ENCODE measurements around the gene XPO1. TPM values are rescaled to one million over a fixed set of nuclear protein-coding genes. Genes with fewer than 3 reads are reported as not detected.

The XPO1 gene
- total and polyA plus RNA-seq, 8 donors = 139 to 349 (median 282) TPM

DNA sequence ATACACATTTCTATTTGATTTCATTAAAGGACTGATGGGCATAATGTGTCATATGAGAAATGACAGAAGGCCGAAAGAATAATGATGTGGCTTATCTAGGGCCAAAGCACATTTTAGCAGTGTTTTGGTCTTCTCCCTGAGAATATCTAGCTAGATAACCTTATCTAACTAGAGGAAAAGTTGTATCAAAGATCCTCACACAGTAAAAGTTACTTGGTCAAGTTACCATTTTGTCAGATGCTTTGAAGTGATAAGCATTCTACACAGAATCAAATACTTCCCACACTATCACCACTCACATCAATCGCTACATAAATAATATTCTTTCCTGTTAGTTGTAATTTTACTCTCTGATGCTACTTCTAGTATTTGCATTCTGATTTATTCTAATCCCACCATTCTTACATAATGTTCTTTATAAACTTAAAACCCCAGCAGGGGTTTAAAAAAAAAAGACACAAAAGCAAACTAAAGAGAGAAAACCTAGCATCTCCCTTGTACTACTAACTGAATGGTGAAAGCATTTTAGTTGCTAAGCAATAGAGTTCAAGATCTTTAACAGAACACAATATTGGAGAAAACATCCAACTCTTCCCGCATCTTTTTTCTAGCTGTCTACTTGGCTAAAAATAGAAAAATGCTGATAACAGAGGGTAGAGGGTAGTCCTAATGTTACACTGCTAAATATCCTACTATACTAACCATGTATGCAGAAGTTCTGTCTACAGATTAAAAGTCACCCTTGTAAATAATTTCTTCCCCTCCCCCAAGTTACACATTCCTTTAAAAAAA lies 8.0 kb downstream of the XPO1 start:
- H3K9me3 ChIP-seq = no peaks in the 10 kb centered on the region
- TF ChIP-seq, protein P1, sequence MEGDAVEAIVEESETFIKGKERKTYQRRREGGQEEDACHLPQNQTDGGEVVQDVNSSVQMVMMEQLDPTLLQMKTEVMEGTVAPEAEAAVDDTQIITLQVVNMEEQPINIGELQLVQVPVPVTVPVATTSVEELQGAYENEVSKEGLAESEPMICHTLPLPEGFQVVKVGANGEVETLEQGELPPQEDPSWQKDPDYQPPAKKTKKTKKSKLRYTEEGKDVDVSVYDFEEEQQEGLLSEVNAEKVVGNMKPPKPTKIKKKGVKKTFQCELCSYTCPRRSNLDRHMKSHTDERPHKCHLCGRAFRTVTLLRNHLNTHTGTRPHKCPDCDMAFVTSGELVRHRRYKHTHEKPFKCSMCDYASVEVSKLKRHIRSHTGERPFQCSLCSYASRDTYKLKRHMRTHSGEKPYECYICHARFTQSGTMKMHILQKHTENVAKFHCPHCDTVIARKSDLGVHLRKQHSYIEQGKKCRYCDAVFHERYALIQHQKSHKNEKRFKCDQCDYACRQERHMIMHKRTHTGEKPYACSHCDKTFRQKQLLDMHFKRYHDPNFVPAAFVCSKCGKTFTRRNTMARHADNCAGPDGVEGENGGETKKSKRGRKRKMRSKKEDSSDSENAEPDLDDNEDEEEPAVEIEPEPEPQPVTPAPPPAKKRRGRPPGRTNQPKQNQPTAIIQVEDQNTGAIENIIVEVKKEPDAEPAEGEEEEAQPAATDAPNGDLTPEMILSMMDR (IDR thresholded peaks at IDR 0.05) = no peak
- no peak overlapping the region for H3K27ac ChIP-seq
- H3K36me3 ChIP-seq = peaks cover 0 to 41% of the 10 kb centered on the region in 2 donors
- no peaks in the 10 kb centered on the region for H3K27me3 ChIP-seq
- peaks cover 8 to 49% of the 10 kb centered on the region in 2 donors for H3K4me1 ChIP-seq
- no peak overlapping the region for H3K4me3 ChIP-seq
- DNase-seq (no peak), ATAC-seq (no peak)
- intact Hi-C loops (cut with DNase I) = no loop called here

DNA sequence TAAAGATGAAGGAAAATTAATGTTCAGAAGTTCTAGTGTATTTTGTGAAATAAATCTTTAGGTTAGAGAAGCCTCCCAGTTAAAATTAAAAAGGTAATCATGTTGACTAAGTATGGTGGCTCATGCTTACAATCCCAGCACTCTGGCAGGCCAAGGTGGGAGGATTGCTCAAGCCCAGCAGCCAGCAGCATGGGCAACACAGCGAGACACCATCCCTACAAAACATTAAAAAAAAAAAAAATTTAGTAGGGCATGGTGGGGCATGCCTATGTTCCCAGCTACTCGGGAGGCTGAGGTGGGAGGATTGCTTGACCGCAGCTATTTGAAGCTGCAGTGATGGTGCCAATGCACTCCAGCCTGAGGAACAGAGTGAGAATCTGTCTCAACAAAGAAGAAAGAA lies 17.9 kb downstream of the XPO1 start:
- TF ChIP-seq, protein P1 (IDR thresholded peaks at IDR 0.05) = no peak
- Histone ChIP-seq H3K9me3 (no peaks in the 10 kb centered on the region), H3K27me3 (no peaks in the 10 kb centered on the region), H3K36me3 (peaks cover 4 to 86% of the 10 kb centered on the region in 2 donors), H3K4me3 (no peak overlapping the region), H3K4me1 (no peaks in the 10 kb centered on the region), H3K27ac (no peak overlapping the region)
- intact Hi-C loops (cut with DNase I) = no loop called here
- DNase-seq = no peak
- no peak for ATAC-seq

DNA sequence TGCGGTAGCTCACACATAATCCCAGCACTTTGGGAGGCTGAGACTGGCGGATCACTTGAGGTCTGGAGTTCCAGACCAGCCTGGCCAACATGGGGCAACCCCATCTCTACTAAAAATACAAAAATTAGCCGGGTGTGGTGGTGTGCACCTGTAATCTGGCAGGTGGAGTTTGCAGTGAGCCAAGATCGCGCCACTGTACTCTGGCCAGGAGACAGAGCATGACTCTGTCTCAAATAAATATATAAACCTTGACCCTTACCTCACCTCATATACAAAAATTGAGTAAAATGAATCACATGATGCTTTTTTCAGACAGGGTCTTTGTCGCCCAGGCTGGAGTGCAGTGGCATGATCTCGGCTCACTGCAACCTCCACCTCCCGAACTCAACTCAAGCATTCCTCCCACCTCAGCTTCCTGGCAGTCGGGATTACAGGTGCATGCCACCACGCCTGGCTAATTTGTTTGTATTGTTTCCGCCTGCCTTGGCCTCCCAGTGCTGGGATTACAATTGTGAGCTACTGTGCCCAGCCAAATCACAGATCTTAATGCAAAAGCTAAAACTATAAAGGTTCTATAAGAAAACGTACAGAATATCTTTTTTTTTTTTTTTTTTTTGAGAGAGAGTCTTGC lies 25.3 kb downstream of the XPO1 start:
- Histone ChIP-seq H3K9me3 (no peaks in the 10 kb centered on the region), H3K4me3 (no peak overlapping the region), H3K36me3 (peaks cover 0 to 97% of the 10 kb centered on the region in 2 donors), H3K27me3 (no peaks in the 10 kb centered on the region), H3K4me1 (peaks cover 0 to 5% of the 10 kb centered on the region in 2 donors), H3K27ac (no peak overlapping the region)
- TF ChIP-seq, protein P1 (IDR thresholded peaks at IDR 0.05) = no peak
- intact Hi-C loops (cut with DNase I) = no loop called here
- DNase-seq (no peak), ATAC-seq (no peak)

DNA sequence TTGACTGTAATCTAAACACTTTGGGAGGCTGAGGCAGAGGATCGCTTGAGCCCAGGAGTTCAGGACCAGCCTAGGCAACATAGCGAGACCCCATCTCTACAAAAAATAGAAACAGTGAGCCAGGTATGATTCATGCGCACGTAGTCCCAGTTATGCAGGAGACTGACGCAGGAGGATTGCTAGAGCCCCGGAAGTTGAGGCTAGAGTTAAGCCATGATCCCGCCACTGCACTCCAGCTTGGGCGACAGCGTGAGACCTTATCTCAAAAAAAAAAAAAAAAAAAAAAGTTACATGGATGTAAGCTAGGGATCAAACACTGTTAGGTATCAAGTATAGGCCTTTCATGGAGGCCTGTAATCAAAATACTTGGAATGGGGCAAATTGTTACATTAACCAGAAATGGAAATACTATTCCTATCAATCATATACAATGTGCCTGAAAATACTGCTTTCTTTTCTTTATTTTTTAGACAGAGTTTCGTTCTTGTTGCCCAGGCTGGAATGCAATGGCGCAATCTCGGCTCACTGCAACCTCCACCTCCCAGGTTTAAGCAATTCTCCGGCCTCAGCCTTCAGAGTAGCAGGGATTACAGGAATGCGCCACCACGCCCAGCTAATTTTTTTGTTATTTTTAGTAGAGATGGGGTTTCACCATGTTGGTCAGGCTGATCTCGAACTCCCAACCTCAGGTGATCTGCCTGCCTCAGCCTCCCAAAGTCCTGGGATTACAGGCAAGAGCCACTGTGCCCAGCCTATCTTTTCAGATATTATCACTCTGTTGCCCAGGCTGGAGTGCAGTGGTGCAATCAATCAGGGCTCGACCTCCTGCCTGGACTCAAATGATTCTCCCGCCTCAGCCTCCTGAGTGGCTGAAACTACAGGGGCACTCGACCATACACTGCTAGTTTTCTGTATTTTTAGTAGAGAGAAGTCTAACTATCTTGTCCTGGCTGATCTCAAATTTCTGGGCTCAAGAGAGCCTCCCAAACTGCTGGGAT lies 27.2 kb downstream of the XPO1 start:
- ATAC-seq (no peak), DNase-seq (no peak)
- H3K9me3 ChIP-seq = no peaks in the 10 kb centered on the region
- TF ChIP-seq, protein P1 (IDR thresholded peaks at IDR 0.05) = no peak
- H3K4me1 ChIP-seq = peaks cover 0 to 5% of the 10 kb centered on the region in 2 donors
- H3K4me3 ChIP-seq = no peak overlapping the region
- intact Hi-C loops (cut with DNase I) = no loop called here
- H3K27me3 ChIP-seq = no peaks in the 10 kb centered on the region
- H3K36me3 ChIP-seq = peaks cover 0 to 95% of the 10 kb centered on the region in 2 donors
- H3K27ac ChIP-seq = peak overlapping the region in 1 of 2 donors; percentile 5
